Measurements from ENCODE around the gene SERHL2. TPM values are rescaled to one million over a fixed set of nuclear protein-coding genes. Genes with fewer than 3 reads are reported as not detected.

The SERHL2 gene
- 0.13 to 0.28 TPM (median 0.18 TPM) in 4 of 5 replicates, not detected in the other for total RNA-seq (2022; extraction: Qiagen RNA extraction; ENCODE audit: low read depth)

GRCh38 chr22:42553475-42554361, at the start of gene SERHL2:
Gene SERHL2, plus strand, starts transcription at chr22:42553956. Its CDS starts 65 bp downstream, at chr22:42554021.

GRCh38 chr22:42519525-42520401, 34.0 kb upstream of the SERHL2 start, which contains the start of gene RRP7A:
Gene RRP7A, minus strand, starts transcription at chr22:42519796. Its CDS starts 10 bp downstream, at chr22:42519786.

GRCh38 chr22:42614312-42615091, 60.7 kb downstream of the SERHL2 start, which contains the start of gene POLDIP3:
Gene POLDIP3, minus strand, starts transcription at chr22:42614883. Its CDS starts 26 bp downstream, at chr22:42614857.

Other genes starting within 250 kb of the SERHL2 start
- gene NFAM1, start 121.6 kb upstream of the SERHL2 start, total RNA-seq (2022; extraction: Qiagen RNA extraction; ENCODE audit: low read depth), result not detected in 5 replicates
- gene RRP7A, start 34.2 kb upstream of the SERHL2 start, total RNA-seq (2022; extraction: Qiagen RNA extraction; ENCODE audit: low read depth), result 46.4 to 58.6 TPM (median 55.1 TPM) in 5 replicates
- 36.8 to 44.3 TPM (median 41.7 TPM) in 5 replicates for gene POLDIP3, start 60.9 kb downstream of the SERHL2 start, total RNA-seq (2022; extraction: Qiagen RNA extraction; ENCODE audit: low read depth)
- not detected in 5 replicates for gene ATP5MGL, start 86.6 kb downstream of the SERHL2 start, total RNA-seq (2022; extraction: Qiagen RNA extraction; ENCODE audit: low read depth)
- 92.6 to 114 TPM (median 96.7 TPM) in 5 replicates for gene CYB5R3, start 95.4 kb downstream of the SERHL2 start, total RNA-seq (2022; extraction: Qiagen RNA extraction; ENCODE audit: low read depth)
- 11.6 to 16.4 TPM (median 13.2 TPM) in 5 replicates for gene A4GALT, start 166.9 kb downstream of the SERHL2 start, total RNA-seq (2022; extraction: Qiagen RNA extraction; ENCODE audit: low read depth)

Data from A549 treated with DMSO at 1 μM for 4 hours (cell line).